K562 (cell line): ENCODE measurements around the gene CHURC1. TPM values are rescaled to one million over a fixed set of nuclear protein-coding genes. Genes with fewer than 3 reads are reported as not detected.

Experiments used
- ATAC-seq: fragments of 200-7000 bp; cut with Tn5 transposase; 3 replicates; pipeline ENCODE4 v1.9.1; 2020; ENCODE audit warnings: moderate library complexity
- BruUV-seq: library from RNA; stranded (reverse); fragments of 400-500 nt; replicated peaks from 2 replicates; lab custom pipeline; 2021; lab: Mats Ljungman, UMichigan
- CTCF ChIA-PET: fragments of 300-600 bp; formaldehyde crosslinking; extraction: SDS; loops from one replicate; lab custom pipeline; 2021; ENCODE audit warnings: low intra/inter-chr PET ratio; lab: Yijun Ruan, JAX
- POLR2A ChIA-PET: fragments of 300-600, 350-650 bp; sonication (Branson Sonifier 250); formaldehyde crosslinking; extraction: SDS; loops from one replicate; lab custom pipeline; 2021; ENCODE audit warnings: antibody characterized with exemption, inconsistent platforms; lab: Yijun Ruan, JAX
- DNase-seq, 4 experiments: peaks; one replicate each; pipeline versions ENCODE4 v3.0.0 to v3.0.0-alpha.2; 2011 to 2018; ENCODE audit warnings: low spot score in 3 of 4, mixed read lengths in 3 of 4; ENCODE audit errors: extremely low read depth in 1 of 4
- FAIRE-seq: peaks from 2 replicates; lab custom pipeline; 2011; peaks lifted over from hg19 to GRCh38; lab: Jason Lieb, UNC
- H2AFZ ChIP-seq: 2 replicates; pipeline ENCODE4 v1.6.0; 2011; ENCODE audit warnings: low read depth, low read length, control low read depth, inconsistent platforms
- H3K27ac ChIP-seq: fragments of 200-600 bp; 3 replicates; pipeline ENCODE4 v1.8.0; 2011; ENCODE audit warnings: low read depth, mild to moderate bottlenecking, control low read depth, inconsistent platforms, low read length, moderate library complexity, mixed read lengths; ENCODE audit errors: extremely low read depth
- H3K27me3 ChIP-seq, 2 experiments: fragments of 300-600 bp in 1 of 2; 2 replicates in 1 of 2; 3 replicates in 1 of 2; pipeline versions ENCODE4 v1.6.0 to v1.8.0; 2011; ENCODE audit warnings: inconsistent platforms in 2 of 2, low read length in 2 of 2, mild to moderate bottlenecking in 1 of 2, mixed read lengths in 1 of 2, moderate library complexity in 1 of 2; ENCODE audit not compliant: control insufficient read depth in 2 of 2, insufficient read depth in 2 of 2
- H3K36me3 ChIP-seq: fragments of 300-600 bp; 3 replicates; pipeline ENCODE4 v1.8.0; 2011; ENCODE audit warnings: mild to moderate bottlenecking, low read length, inconsistent platforms; ENCODE audit not compliant: control insufficient read depth, insufficient read depth
- H3K4me1 ChIP-seq, 2 experiments: fragments of 200-600 bp in 1 of 2; replicated peaks in 1 of 2; 2 replicates in 1 of 2; 3 replicates in 1 of 2; pipeline versions ENCODE4 v1.5.1 to v1.8.0; 2011; ENCODE audit warnings: inconsistent platforms in 2 of 2, low read length in 2 of 2, mild to moderate bottlenecking in 1 of 2, mixed read lengths in 1 of 2, moderate library complexity in 1 of 2; ENCODE audit not compliant: control insufficient read depth in 2 of 2, insufficient read depth in 2 of 2
- H3K4me2 ChIP-seq: 2 replicates; pipeline ENCODE4 v1.6.1; 2011; ENCODE audit warnings: low read length, control low read depth, inconsistent platforms, mixed read lengths; ENCODE audit not compliant: insufficient read depth
- H3K4me3 ChIP-seq: fragments of 200-600 bp; sonication (generic), shearing (Covaris generic); 2 replicates; pipeline ENCODE4 v1.5.1; 2016; ENCODE audit warnings: control low read depth, inconsistent platforms
- H3K79me2 ChIP-seq: fragments of 200-600 bp; 3 replicates; pipeline ENCODE4 v1.8.0; 2011; ENCODE audit warnings: low read length, inconsistent platforms; ENCODE audit not compliant: control insufficient read depth, insufficient read depth
- H3K9ac ChIP-seq, 2 experiments: 2 replicates each; pipeline versions ENCODE4 v1.6.0 to v1.6.1; 2011; ENCODE audit warnings: low read depth in 2 of 2, low read length in 2 of 2, control low read depth in 1 of 2, inconsistent platforms in 1 of 2, mild to moderate bottlenecking in 1 of 2, mixed read lengths in 1 of 2; ENCODE audit not compliant: insufficient read depth in 1 of 2
- H3K9me1 ChIP-seq: one replicate; pipeline ENCODE4 v1.6.0; 2011; ENCODE audit warnings: inconsistent platforms, mild to moderate bottlenecking, low read length, moderate library complexity; ENCODE audit not compliant: control insufficient read depth, insufficient read depth
- H3K9me3 ChIP-seq: replicated peaks from 2 replicates; pipeline ENCODE4 v1.5.1; 2011; ENCODE audit warnings: low read depth, low read length, inconsistent platforms; ENCODE audit not compliant: control insufficient read depth, insufficient read depth
- H4K20me1 ChIP-seq: replicated peaks from 2 replicates; pipeline ENCODE4 v1.6.1; 2011; ENCODE audit warnings: low read length, inconsistent platforms, mixed read lengths; ENCODE audit not compliant: control insufficient read depth, insufficient read depth
- CC2D1A ChIP-seq: fragments of 450-650 bp; IDR thresholded peaks from 2 replicates; pipeline ENCODE4 v1.6.1; 2017; ENCODE audit warnings: mild to moderate bottlenecking
- ETV1 ChIP-seq: fragments of 450-650 bp; conservative IDR thresholded peaks from 2 replicates; pipeline ENCODE4 v1.6.1; 2016; ENCODE audit warnings: missing genetic modification characterization, control low read depth, low read depth, missing compliant biosample characterization
- PHF20 ChIP-seq: fragments of 450-650 bp; IDR thresholded peaks from 2 replicates; pipeline ENCODE4 v1.6.1; 2018; ENCODE audit not compliant: partially characterized antibody
- XRCC4 ChIP-seq: IDR thresholded peaks from one replicate; pipeline ENCODE4 v1.6.1; 2011; ENCODE audit not compliant: insufficient read depth, insufficient read length; ENCODE audit errors: extremely low read depth
- ZBTB17 ChIP-seq: fragments of 450-650 bp; formaldehyde crosslinking; IDR thresholded peaks from 2 replicates; pipeline ENCODE4 v1.4.0; 2020; ENCODE audit warnings: mild to moderate bottlenecking
- ZNF316 ChIP-seq: fragments of 450-650 bp; IDR thresholded peaks from 2 replicates; pipeline ENCODE4 v1.6.1; 2016
- ZNF507 ChIP-seq: conservative IDR thresholded peaks from 2 replicates; pipeline ENCODE4 v1.6.1; 2017; ENCODE audit warnings: missing genetic modification characterization, missing compliant biosample characterization
- WGBS: fragments of 100-300 bp; shearing (Covaris generic); methylation state at CpG from one replicate; pipeline ENCODE4 v1.1.6; 2016; ENCODE audit warnings: low coverage, mixed read lengths; ENCODE audit not compliant: insufficient coverage; ENCODE audit errors: missing lambda C conversion rate; 5-methylcytosine and 5-hydroxymethylcytosine counted together
- in situ Hi-C: fragments of 300-500 bp; cut with MboI; formaldehyde crosslinking; loops from 4 replicates; pipeline ENCODE4 v1.15.0; 2018; ENCODE audit warnings: inconsistent platforms, mixed read lengths
- intact Hi-C: fragments of 100-400 bp; cut with micrococcal nuclease; formaldehyde crosslinking; loops from 2 replicates; pipeline ENCODE4 v1.14.2; 2022
- polyA plus RNA-seq, 8 experiments: library from polyadenylated mRNA; depleted of rRNA in 4 of 8; stranded (reverse) in 5 of 8; unstranded in 3 of 8; fragments of >200 nt; fragmentation: Nextera tagmentation in 2 of 8; fragmentation: Illumina TruSeq in 1 of 8; extraction: Ambion mirVana in 2 of 8; extraction: Trizol in 1 of 8; gene quantifications; 2 replicates each; pipeline versions ENCODE4 v1.2.1 to v1.2.3, GENCODE V29; 2011 to 2014; ENCODE audit warnings: inconsistent platforms in 1 of 8, missing spikeins in 1 of 8
- total RNA-seq, 7 experiments: library from RNA; depleted of rRNA in 6 of 7; stranded (reverse); fragments of >200 nt in 6 of 7; fragmentation: Illumina TruSeq in 2 of 7; extraction: Trizol in 2 of 7; gene quantifications; 2 replicates each; pipeline versions ENCODE4 v1.2.1 to v1.2.3, GENCODE V29; 2011 to 2021; ENCODE audit warnings: low replicate concordance in 1 of 7

CHURC1 gene
- total and polyA plus RNA-seq, 9 of the 15 experiments (the other 6 are each of a cell fraction or from before 2014, with no cell fraction given) = 27.3 to 239 (median 45.6) TPM

- 86% methylated on average over 4 of the region's 4 CpGs for WGBS
- POLR2A ChIA-PET = interaction anchor here (0.6 to 1.9 kb wide), 6 partner anchors 9 to 50 kb away, joined by 3 to 6 read pairs (median 5); no protein-coding TSS in a partner anchor
Measured at GRCh38 chr14:64891173-64891838, 22.9 kb upstream of the CHURC1 start.

GRCh38 chr14:64891839-64892375 is 22.3 kb upstream of the CHURC1 start:
- DNase-seq (peak in 3 of 4 experiments; percentile 23 to 72 (median 30)), ATAC-seq (peak; percentile 94), FAIRE-seq (no peak)
- no peaks in the 10 kb centered on the region; a peak in 3 of 5 replicates for H3K4me1 ChIP-seq
- H3K27ac ChIP-seq = no peak overlapping the region
- H2AFZ ChIP-seq = no peak overlapping the region
- in situ Hi-C loops = no loop called here
- no peak overlapping the region for H3K9ac ChIP-seq
- no peaks in the 10 kb centered on the region for H3K9me3 ChIP-seq
- no peaks in the 10 kb centered on the region for H3K9me1 ChIP-seq
- no peak overlapping the region for H3K4me2 ChIP-seq
- intact Hi-C loops = loop anchor here (5.0 kb wide), 4 partner anchors 70 to 220 kb away; no protein-coding TSS in a partner anchor
- H3K4me3 ChIP-seq = no peak overlapping the region
- ChIA-PET CTCF (interaction anchor here (0.6 to 3.8 kb wide), 7 partner anchors 14 to 354 kb away, joined by 3 to 44 read pairs (median 10); no protein-coding TSS in a partner anchor), POLR2A (interaction anchor here (0.6 to 1.9 kb wide), 8 partner anchors 8 to 52 kb away, joined by 3 to 6 read pairs (median 4); no protein-coding TSS in a partner anchor)
- no TSS peak for BruUV-seq
- H3K36me3 ChIP-seq = no peaks in the 10 kb centered on the region
- no peaks in the 10 kb centered on the region for H3K27me3 ChIP-seq
- no peaks in the 10 kb centered on the region for H4K20me1 ChIP-seq
- WGBS = 44% methylated on average over 2 of the region's 2 CpGs
- no peaks in the 10 kb centered on the region for H3K79me2 ChIP-seq
- TF ChIP-seq PHF20 (no peak), ETV1 (tag) (no peak), CC2D1A (no peak), XRCC4 (no peak)

More at GRCh38 chr14:64891173-64891838, 22.9 kb upstream of the CHURC1 start:
- intact Hi-C loops (loop anchor here (5.0 kb wide), 4 partner anchors 69 to 219 kb away; no protein-coding TSS in a partner anchor), in situ Hi-C loops (no loop called here)
- BruUV-seq = no TSS peak
- Histone ChIP-seq H3K36me3 (no peaks in the 10 kb centered on the region), H3K79me2 (no peaks in the 10 kb centered on the region), H3K4me3 (no peak overlapping the region), H3K9me1 (no peaks in the 10 kb centered on the region), H3K27ac (no peak overlapping the region), H3K4me2 (no peak overlapping the region), H3K9ac (no peak overlapping the region), H3K9me3 (no peaks in the 10 kb centered on the region), H2AFZ (peak overlapping the region; percentile 12; the same call in 1 of the 2 replicates), H3K4me1 (no peaks in the 10 kb centered on the region; a peak in 3 of 5 replicates), H3K27me3 (no peaks in the 10 kb centered on the region), H4K20me1 (no peaks in the 10 kb centered on the region)
- FAIRE-seq (no peak), DNase-seq (no peak), ATAC-seq (no peak)
- CTCF ChIA-PET = interaction anchor here (0.6 to 3.8 kb wide), 7 partner anchors 14 to 354 kb away, joined by 3 to 44 read pairs (median 10); no protein-coding TSS in a partner anchor
- TF ChIP-seq ZNF316 = peak; percentile 45
- TF ChIP-seq ZNF507 = no peak
- no peak for TF ChIP-seq ZBTB17
- TF ChIP-seq, all 486 proteins: peak for 1
